Sciatic nerve (tissue), 2 donors: ENCODE data around the gene TMC1. TPM values are rescaled to one million over a fixed set of nuclear protein-coding genes. Genes with fewer than 3 reads are reported as not detected.
A peak's percentile ranks its signal among the peaks of the same experiment; 100 is the strongest.

Source experiments
- ATAC-seq: fragments of 200-7000 bp; cut with Tn5 transposase; one replicate; pipeline ENCODE4 v1.9.1; 2020; ENCODE audit warnings: mild to moderate bottlenecking, moderate library complexity
- DNase-seq: peaks from one replicate; pipeline ENCODE4 v3.0.0-alpha.2; 2020; ENCODE audit warnings: low spot score
- intact Hi-C: fragments of 100-400 bp; cut with DNase I; formaldehyde crosslinking; loops from one replicate; pipeline ENCODE4 v1.14.2; 2022
- total RNA-seq: library from RNA; stranded (reverse); fragmentation: NEBNext Ultra II Directional; extraction: Animal tissue kit (Norgen Biotek cat#: 25700); gene quantifications from one replicate; pipeline ENCODE4 v1.2.1, GENCODE V29; 2021
- donor health status: DM: no; HTN: no; CAD: no.
- donor health status: DM: no; HTN: no; CAD: no.

Gene TMC1
- total RNA-seq, 1 donor from 2014 or later, result 0.36 TPM

DNA sequence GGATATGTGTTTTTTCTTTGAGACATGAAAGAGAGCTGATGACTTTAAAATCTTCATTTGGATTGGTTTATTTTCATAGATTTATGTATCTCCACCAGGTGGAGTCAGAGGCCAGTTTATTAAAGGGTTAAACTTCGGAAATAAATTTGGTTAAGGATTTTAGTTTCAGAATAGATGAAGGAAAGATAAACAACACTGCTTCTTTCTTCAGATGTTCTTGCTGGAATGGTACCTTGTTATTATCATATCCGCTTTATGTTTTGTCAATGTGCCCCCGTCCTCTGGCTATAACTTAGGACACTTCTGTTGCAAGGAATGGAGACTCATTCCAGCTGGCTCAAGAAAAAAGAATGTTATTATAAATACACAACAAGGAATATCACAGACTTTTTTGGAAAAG, 350.3 kb downstream of the TMC1 start:
- intact Hi-C loops, result no loop called here
- DNase-seq (no peak), ATAC-seq (peak; percentile 33)

- intact Hi-C loops, result no loop called here
- DNase-seq, result no peak
- ATAC-seq, result no peak
Observed at GRCh38 chr9:72872718-72873117, 351.3 kb downstream of the TMC1 start.

- intact Hi-C loops, result no loop called here
- DNase-seq (no peak), ATAC-seq (no peak)
Observed at GRCh38 chr9:72873456-72873855, 352.0 kb downstream of the TMC1 start.

DNA sequence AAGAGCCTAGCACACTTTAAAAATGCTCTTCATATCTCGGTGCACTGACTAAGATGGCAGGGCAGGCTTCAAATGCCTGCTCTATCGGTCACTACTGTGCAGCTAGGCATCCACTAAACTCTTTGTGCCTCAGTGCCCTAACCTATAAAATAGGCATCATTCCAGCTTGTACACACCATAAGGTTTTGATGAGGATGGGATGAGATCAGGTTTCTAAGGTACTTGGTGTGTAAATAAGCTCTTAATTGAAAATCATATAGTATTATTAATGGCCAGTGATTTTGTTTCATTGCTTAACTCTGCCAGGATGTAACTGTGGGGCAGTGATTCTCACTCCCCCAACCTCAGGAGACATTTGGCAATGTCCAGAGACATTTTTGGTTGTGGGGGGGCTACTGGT, 352.9 kb downstream of the TMC1 start:
- intact Hi-C loops, result no loop called here
- no peak for ATAC-seq

GRCh38 chr9:72875221-72875620, 353.8 kb downstream of the TMC1 start:
- intact Hi-C loops, result no loop called here

More for the DNA sequence above, 352.9 kb downstream of the TMC1 start:
- DNase-seq, result no peak

GRCh38 chr9:72880821-72881220, 359.4 kb downstream of the TMC1 start:
- intact Hi-C loops, result no loop called here
- ATAC-seq (no peak), DNase-seq (no peak)

More at GRCh38 chr9:72875221-72875620, 353.8 kb downstream of the TMC1 start:
- DNase-seq (no peak), ATAC-seq (peak; percentile 85)

DNA sequence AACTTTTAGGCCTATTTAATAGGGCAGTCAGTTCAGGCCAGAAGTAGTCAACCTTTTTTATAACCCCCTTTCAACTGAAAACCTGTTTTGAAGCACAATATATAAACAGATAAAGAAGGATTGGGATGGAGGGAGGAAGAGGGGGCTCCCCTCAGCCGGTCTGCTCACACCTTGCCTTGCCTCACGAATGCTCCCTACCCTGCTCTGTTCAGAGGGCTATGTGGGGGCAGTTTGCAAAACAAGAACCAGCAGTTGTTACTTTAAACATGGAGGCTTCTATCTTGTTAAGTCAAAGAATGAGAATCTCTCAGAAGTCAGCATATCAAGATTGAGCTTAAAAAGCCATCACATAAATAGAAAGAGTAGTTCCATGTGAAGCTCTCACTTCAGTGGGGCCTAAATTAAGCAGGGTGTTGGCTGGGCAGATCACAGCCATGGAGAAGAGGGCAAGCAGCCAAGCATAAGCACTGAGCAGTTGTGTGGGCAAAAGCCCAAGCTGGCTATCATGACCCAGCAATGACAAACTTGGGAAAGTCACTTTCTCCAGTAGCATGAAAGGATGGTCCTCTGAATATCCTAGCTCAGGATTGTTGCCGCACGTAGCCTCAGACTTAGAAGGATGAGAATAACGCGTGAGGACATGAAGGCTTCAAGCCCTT, 360.8 kb downstream of the TMC1 start:
- intact Hi-C loops, result no loop called here
- DNase-seq (no peak), ATAC-seq (peak; percentile 52)

GRCh38 chr9:72883875-72884274, 362.5 kb downstream of the TMC1 start:
- DNase-seq, result no peak
- intact Hi-C loops, result no loop called here
- no peak for ATAC-seq

- DNase-seq, result no peak
- intact Hi-C loops, result no loop called here
- ATAC-seq, result no peak
Observed at GRCh38 chr9:72884508-72884907, 363.1 kb downstream of the TMC1 start.

Other genes starting within 250 kb of the TMC1 start
- gene ZFAND5, start 156.4 kb upstream of the TMC1 start, total RNA-seq, result 222 TPM